ENCODE results near the gene COTL1. TPM values are rescaled to one million over a fixed set of nuclear protein-coding genes. Genes with fewer than 3 reads are reported as not detected.
A peak's percentile ranks its signal among the peaks of the same experiment; 100 is the strongest.

The COTL1 gene
- total and polyA plus RNA-seq, 12 donors, result 20.1 to 93.8 (median 54.3) TPM

DNA sequence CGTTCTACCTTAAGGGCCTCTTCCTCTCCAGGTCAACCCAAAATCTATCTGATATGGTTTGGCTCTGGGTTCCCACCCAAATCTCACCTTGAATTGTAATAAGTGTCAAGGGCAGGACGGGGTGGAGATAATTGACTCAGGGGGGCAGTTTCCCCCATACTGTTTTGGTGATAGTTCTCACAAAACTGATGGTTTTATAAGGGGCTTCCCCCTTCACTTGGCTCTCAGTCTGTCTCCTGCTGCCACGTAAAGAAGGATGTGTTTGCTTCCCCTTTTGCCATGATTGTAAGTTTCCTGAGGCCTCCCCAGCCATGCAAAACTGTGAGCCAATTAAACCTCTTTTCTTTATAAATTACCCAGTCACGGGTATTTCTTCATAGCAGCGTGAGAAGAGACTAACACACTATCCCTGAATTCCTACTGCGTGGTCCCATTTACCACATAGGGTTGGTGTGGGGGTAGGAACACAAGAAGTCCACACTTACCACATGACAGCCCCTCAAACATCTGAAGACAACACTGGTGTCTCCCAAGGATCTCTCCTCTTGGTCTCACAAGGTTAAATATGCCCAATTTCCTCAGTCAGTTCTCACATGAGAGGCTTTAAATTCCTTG is 8.2 kb downstream of the COTL1 start:
- Histone ChIP-seq H3K9me3 (replicated peaks in 1 of 3) (no peaks in the 10 kb centered on the region), H3K4me1 (replicated peaks in 1 of 2) (peaks cover 0 to 26% of the 10 kb centered on the region in 2 donors), H3K27me3 (no peaks in the 10 kb centered on the region), H3K27ac (peak overlapping the region in 2 of 5 donors; percentile 8 to 9), H3K36me3 (replicated peaks in 1 of 2) (no peaks in the 10 kb centered on the region), H3K4me3 (no peak overlapping the region)
- no peak for DNase-seq
- intact Hi-C loops (cut with DNase I), result no loop called here
- 68 to 94% (median 80%) methylated on average over 6 of the region's 6 CpGs for WGBS, 4 donors
- TF ChIP-seq POLR2A (IDR thresholded peaks at IDR 0.05), result no peak
- TF ChIP-seq, protein P1, sequence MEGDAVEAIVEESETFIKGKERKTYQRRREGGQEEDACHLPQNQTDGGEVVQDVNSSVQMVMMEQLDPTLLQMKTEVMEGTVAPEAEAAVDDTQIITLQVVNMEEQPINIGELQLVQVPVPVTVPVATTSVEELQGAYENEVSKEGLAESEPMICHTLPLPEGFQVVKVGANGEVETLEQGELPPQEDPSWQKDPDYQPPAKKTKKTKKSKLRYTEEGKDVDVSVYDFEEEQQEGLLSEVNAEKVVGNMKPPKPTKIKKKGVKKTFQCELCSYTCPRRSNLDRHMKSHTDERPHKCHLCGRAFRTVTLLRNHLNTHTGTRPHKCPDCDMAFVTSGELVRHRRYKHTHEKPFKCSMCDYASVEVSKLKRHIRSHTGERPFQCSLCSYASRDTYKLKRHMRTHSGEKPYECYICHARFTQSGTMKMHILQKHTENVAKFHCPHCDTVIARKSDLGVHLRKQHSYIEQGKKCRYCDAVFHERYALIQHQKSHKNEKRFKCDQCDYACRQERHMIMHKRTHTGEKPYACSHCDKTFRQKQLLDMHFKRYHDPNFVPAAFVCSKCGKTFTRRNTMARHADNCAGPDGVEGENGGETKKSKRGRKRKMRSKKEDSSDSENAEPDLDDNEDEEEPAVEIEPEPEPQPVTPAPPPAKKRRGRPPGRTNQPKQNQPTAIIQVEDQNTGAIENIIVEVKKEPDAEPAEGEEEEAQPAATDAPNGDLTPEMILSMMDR (IDR thresholded peaks at IDR 0.05), result no peak

DNA sequence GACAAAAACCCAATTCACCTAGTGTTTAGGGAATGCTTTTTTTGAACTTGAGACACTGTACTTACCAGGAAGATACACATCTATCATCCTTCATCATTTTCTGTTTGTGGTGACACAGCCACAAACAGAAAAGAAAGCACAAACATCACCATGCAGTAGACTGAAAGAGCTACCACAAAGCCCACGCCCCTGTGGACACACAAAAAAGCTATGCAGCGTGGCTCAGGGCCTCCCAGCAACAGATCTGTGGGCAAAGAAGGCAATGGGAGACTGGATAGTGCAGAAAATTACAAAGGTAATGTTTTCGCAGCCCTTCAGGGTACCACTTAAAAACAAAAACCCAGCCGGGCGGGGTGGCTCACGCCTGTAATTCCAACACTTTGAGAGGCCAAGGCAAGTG is 9.6 kb downstream of the COTL1 start:
- H3K27ac ChIP-seq, result peak overlapping the region in 1 of 5 donors; percentile 29
- no peaks in the 10 kb centered on the region for H3K36me3 ChIP-seq (replicated peaks in 1 of 2)
- H3K27me3 ChIP-seq, result no peaks in the 10 kb centered on the region
- no peaks in the 10 kb centered on the region for H3K9me3 ChIP-seq (replicated peaks in 1 of 3)
- peaks cover 0 to 20% of the 10 kb centered on the region in 2 donors for H3K4me1 ChIP-seq (replicated peaks in 1 of 2)
- TF ChIP-seq, protein P1 (IDR thresholded peaks at IDR 0.05), result no peak
- no peak for TF ChIP-seq POLR2A (IDR thresholded peaks at IDR 0.05)
- no peak overlapping the region for H3K4me3 ChIP-seq
- no peak for DNase-seq
- 73 to 88% (median 85%) methylated on average over 6 of the region's 6 CpGs for WGBS, 4 donors
- intact Hi-C loops (cut with DNase I), result no loop called here

DNA sequence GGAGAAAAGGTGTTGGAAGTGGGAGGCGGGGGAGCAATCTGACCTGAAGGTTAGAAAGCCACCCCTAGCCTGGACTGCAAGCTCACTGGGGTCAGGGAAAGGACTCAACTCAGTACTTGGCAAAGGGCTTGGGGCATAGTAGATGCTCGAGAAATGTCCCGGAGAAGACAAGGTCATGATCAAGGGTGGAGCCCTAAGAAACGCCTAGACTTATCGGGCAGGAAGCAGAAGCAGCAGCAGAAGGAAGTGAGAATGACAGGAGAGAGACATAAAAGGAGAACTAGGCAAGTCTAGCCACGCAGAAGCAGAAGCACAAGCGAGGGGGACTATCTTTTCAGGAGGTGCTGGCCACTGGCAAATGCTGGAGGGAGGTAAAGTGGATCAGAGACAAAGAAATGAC is 10.2 kb downstream of the COTL1 start:
- no peak overlapping the region for H3K4me3 ChIP-seq
- H3K27ac ChIP-seq, result peak overlapping the region in 2 of 5 donors; percentile 26 to 53
- intact Hi-C loops (cut with DNase I), result no loop called here
- no peaks in the 10 kb centered on the region for H3K9me3 ChIP-seq (replicated peaks in 1 of 3)
- DNase-seq, result no peak
- no peak for TF ChIP-seq POLR2A (IDR thresholded peaks at IDR 0.05)
- TF ChIP-seq, protein P1 (IDR thresholded peaks at IDR 0.05), result no peak
- H3K4me1 ChIP-seq (replicated peaks in 1 of 2), result peaks cover 0 to 26% of the 10 kb centered on the region in 2 donors
- no peaks in the 10 kb centered on the region for H3K27me3 ChIP-seq
- H3K36me3 ChIP-seq (replicated peaks in 1 of 2), result no peaks in the 10 kb centered on the region
- WGBS, 4 donors, result 50 to 68% (median 59%) methylated on average over 7 of the region's 7 CpGs

DNA sequence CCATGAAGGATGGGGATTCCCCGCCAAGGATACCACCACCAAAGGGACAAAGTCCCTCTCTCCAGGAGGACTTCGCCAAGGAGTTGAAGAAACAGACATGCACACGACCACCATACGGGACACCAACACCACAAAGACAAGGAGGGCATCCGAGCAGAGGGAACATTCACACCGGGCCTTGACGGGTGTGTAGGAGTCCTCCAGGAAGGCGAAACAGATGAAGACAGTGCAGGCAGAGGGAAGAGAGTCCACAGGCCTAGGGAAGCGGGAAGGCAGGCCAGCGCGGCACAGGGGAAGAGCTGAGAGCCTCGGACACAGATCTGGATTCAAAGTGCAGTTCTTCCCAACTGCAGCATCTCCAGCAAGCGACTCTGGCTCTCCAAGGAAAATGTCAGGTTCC is 10.8 kb downstream of the COTL1 start:
- Histone ChIP-seq H3K27ac (peak overlapping the region in 1 of 5 donors; percentile 53), H3K4me1 (replicated peaks in 1 of 2) (peaks cover 0 to 30% of the 10 kb centered on the region in 2 donors), H3K27me3 (no peaks in the 10 kb centered on the region), H3K9me3 (replicated peaks in 1 of 3) (no peaks in the 10 kb centered on the region), H3K4me3 (no peak overlapping the region), H3K36me3 (replicated peaks in 1 of 2) (no peaks in the 10 kb centered on the region)
- 94 to 96% (median 95%) methylated on average over 13 of the region's 13 CpGs for WGBS, 4 donors
- TF ChIP-seq POLR2A (IDR thresholded peaks at IDR 0.05), result no peak
- TF ChIP-seq, protein P1 (IDR thresholded peaks at IDR 0.05), result no peak
- intact Hi-C loops (cut with DNase I), result no loop called here
- no peak for DNase-seq

Measured in adrenal gland (tissue), 12 donors.